Non-pigmented ciliary epithelial cell (primary cell): ENCODE measurements around the gene HHATL.
"Not testable (repeated sequence)": the region's sequence is repeated elsewhere in the genome, so short reads cannot be mapped to it uniquely, and the experiment has no call there.

ENCODE experiments used
- DNase-seq: peaks from one replicate; pipeline ENCODE4 v3.0.0-alpha.2; 2010; ENCODE audit warnings: low read depth

The HHATL gene

GRCh38 chr3:42734263-42734860 lies 31.8 kb upstream of the HHATL start:
- DNase-seq, result no peak

- no peak for DNase-seq
These were observed 31.1 kb upstream of the HHATL start for GRCh38 chr3:42733501-42734262.

- DNase-seq, result no peak
These were observed 30.3 kb upstream of the HHATL start for GRCh38 chr3:42732829-42733459.

- no peak for DNase-seq
These were observed 29.7 kb upstream of the HHATL start for GRCh38 chr3:42732196-42732828.

- DNase-seq, result no peak
These were observed 29.0 kb upstream of the HHATL start for GRCh38 chr3:42731476-42732195.

GRCh38 chr3:42730706-42731420 lies 28.3 kb upstream of the HHATL start:
- DNase-seq, result no peak

- no peak for DNase-seq
These were observed 27.7 kb upstream of the HHATL start for GRCh38 chr3:42730294-42730693.

- no peak for DNase-seq
These were observed 27.0 kb upstream of the HHATL start for GRCh38 chr3:42729404-42730145.

- no peak for DNase-seq
These were observed 26.2 kb upstream of the HHATL start for GRCh38 chr3:42728668-42729364.

- DNase-seq, result no peak
These were observed 25.5 kb upstream of the HHATL start for GRCh38 chr3:42728056-42728455.

- no peak for DNase-seq
These were observed 22.9 kb upstream of the HHATL start for GRCh38 chr3:42725454-42725853.

- DNase-seq, result no peak
These were observed 20.6 kb upstream of the HHATL start for GRCh38 chr3:42723219-42723618.

GRCh38 chr3:42722442-42722841 lies 19.8 kb upstream of the HHATL start:
- not testable (repeated sequence) for DNase-seq

GRCh38 chr3:42721690-42722089 lies 19.1 kb upstream of the HHATL start:
- DNase-seq, result no peak

- no peak for DNase-seq
These were observed 17.5 kb upstream of the HHATL start for GRCh38 chr3:42720126-42720525.

- DNase-seq, result no peak
These were observed 16.4 kb upstream of the HHATL start for GRCh38 chr3:42719002-42719401.

GRCh38 chr3:42718338-42718737 lies 15.7 kb upstream of the HHATL start:
- no peak for DNase-seq

GRCh38 chr3:42717306-42717705 lies 14.7 kb upstream of the HHATL start:
- DNase-seq, result no peak

GRCh38 chr3:42714171-42714852 lies 11.7 kb upstream of the HHATL start:
- DNase-seq, result no peak

- DNase-seq, result no peak
These were observed 11.1 kb upstream of the HHATL start for GRCh38 chr3:42713747-42714146.
